ENCODE data around the gene ATP8B4. TPM values are rescaled to one million over a fixed set of nuclear protein-coding genes. Genes with fewer than 3 reads are reported as not detected.

Gene ATP8B4
- total and polyA plus RNA-seq, 2 donors from 2014 or later, result 2.1 to 12.5 TPM

- intact Hi-C loops (cut with DNase I), result no loop called here
- H3K9me3 ChIP-seq (ENCODE audit: control insufficient read depth in 2 of 3, insufficient read depth in 1 of 3, low read length in 3 of 3), result no peaks in the 10 kb centered on the region
- no peak for TF ChIP-seq CTCF (IDR thresholded peaks at IDR 0.05; ENCODE audit: borderline replicate concordance, extremely low read depth, insufficient read depth)
- H3K36me3 ChIP-seq (ENCODE audit: control insufficient read depth in 2 of 3, insufficient read depth in 3 of 3, low read length in 3 of 3), result no peaks in the 10 kb centered on the region
- no peak overlapping the region for H3K27ac ChIP-seq (ENCODE audit: low read depth in 2 of 2, low read length in 2 of 2)
- FAIRE-seq (no peak), DNase-seq (no peak)
- H3K4me1 ChIP-seq (ENCODE audit: control insufficient read depth in 2 of 3, insufficient read depth in 2 of 3, low read depth in 1 of 3, low read length in 3 of 3), result no peaks in the 10 kb centered on the region
- no peak overlapping the region for H3K9ac ChIP-seq (ENCODE audit: low read length in 3 of 3)
- H3K27me3 ChIP-seq (ENCODE audit: control insufficient read depth, insufficient read depth, low read length), result no peaks in the 10 kb centered on the region
- no peak overlapping the region for H3K4me3 ChIP-seq (ENCODE audit: low read length in 3 of 3)
Measured at GRCh38 chr15:50116477-50116876, 2.6 kb downstream of the ATP8B4 start.

- no peaks in the 10 kb centered on the region for H3K4me1 ChIP-seq (ENCODE audit: control insufficient read depth in 2 of 3, insufficient read depth in 2 of 3, low read depth in 1 of 3, low read length in 3 of 3)
- no peak overlapping the region for H3K4me3 ChIP-seq (ENCODE audit: low read length in 3 of 3)
- H3K27me3 ChIP-seq (ENCODE audit: control insufficient read depth, insufficient read depth, low read length), result no peaks in the 10 kb centered on the region
- intact Hi-C loops (cut with DNase I), result no loop called here
- no peak overlapping the region for H3K27ac ChIP-seq (ENCODE audit: low read depth in 2 of 2, low read length in 2 of 2)
- DNase-seq (no peak), FAIRE-seq (no peak)
- H3K9me3 ChIP-seq (ENCODE audit: control insufficient read depth in 2 of 3, insufficient read depth in 1 of 3, low read length in 3 of 3), result no peaks in the 10 kb centered on the region
- no peaks in the 10 kb centered on the region for H3K36me3 ChIP-seq (ENCODE audit: control insufficient read depth in 2 of 3, insufficient read depth in 3 of 3, low read length in 3 of 3)
- no peak overlapping the region for H3K9ac ChIP-seq (ENCODE audit: low read length in 3 of 3)
- no peak for TF ChIP-seq CTCF (IDR thresholded peaks at IDR 0.05; ENCODE audit: borderline replicate concordance, extremely low read depth, insufficient read depth)
Measured at GRCh38 chr15:50113992-50114780, 4.8 kb downstream of the ATP8B4 start.

DNA sequence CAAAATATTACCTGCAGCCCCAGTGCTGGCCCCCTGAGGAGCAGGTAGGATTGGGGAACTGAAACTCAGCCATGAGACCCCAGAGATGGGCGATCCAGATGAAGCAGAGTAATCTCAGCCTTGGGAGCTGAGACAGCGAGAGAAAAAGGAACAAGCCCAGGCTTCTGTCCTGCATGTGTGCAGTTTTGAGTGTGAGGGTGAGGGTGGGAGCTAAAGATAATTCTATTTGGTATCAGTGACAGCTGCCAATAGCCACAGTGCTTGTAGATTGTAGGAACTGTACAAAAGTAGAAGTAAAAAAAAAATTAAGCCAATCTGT, 5.9 kb downstream of the ATP8B4 start:
- no peaks in the 10 kb centered on the region for H3K36me3 ChIP-seq (ENCODE audit: control insufficient read depth in 2 of 3, insufficient read depth in 3 of 3, low read length in 3 of 3)
- TF ChIP-seq CTCF (IDR thresholded peaks at IDR 0.05; ENCODE audit: borderline replicate concordance, extremely low read depth, insufficient read depth), result no peak
- H3K4me3 ChIP-seq (ENCODE audit: low read length in 3 of 3), result no peak overlapping the region
- H3K9ac ChIP-seq (ENCODE audit: low read length in 3 of 3), result no peak overlapping the region
- H3K27ac ChIP-seq (ENCODE audit: low read depth in 2 of 2, low read length in 2 of 2), result no peak overlapping the region
- no peaks in the 10 kb centered on the region for H3K4me1 ChIP-seq (ENCODE audit: control insufficient read depth in 2 of 3, insufficient read depth in 2 of 3, low read depth in 1 of 3, low read length in 3 of 3)
- no peaks in the 10 kb centered on the region for H3K9me3 ChIP-seq (ENCODE audit: control insufficient read depth in 2 of 3, insufficient read depth in 1 of 3, low read length in 3 of 3)
- no peak for DNase-seq
- no peak for FAIRE-seq
- intact Hi-C loops (cut with DNase I), result no loop called here
- H3K27me3 ChIP-seq (ENCODE audit: control insufficient read depth, insufficient read depth, low read length), result no peaks in the 10 kb centered on the region

Data from kidney (tissue), 14 donors.